ENCODE data around the gene AGAP1.

AGAP1 gene

DNA sequence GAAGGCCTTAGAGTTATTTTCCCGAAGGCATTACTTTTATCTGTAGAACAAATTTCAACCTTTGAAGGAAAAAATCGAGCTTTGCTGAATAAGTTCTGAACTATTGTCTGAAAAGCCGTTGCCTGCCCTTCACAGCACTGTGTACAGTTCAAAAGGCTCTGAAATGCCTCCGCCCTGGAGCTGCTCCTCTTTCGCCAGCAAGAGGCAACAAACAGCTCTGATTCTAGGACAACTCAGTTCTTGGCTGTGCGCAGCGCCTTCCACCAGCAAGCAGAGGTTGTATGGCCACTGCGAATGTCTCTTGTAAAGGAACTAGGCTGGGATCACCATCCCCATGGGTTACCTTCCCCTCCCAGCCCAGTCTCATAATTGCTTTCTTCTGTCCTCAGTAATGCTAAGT, 365.8 kb downstream of the AGAP1 start:
- Histone ChIP-seq H3K36me3 (ENCODE audit: low read depth) (no peaks in the 10 kb centered on the region), H3K27ac (ENCODE audit: poor library complexity, severe bottlenecking) (no peak overlapping the region), H3K4me3 (ENCODE audit: severe bottlenecking) (no peak overlapping the region), H3K4me1 (ENCODE audit: insufficient read depth, poor library complexity, severe bottlenecking) (no peaks in the 10 kb centered on the region), H3K27me3 (ENCODE audit: insufficient read depth, poor library complexity, severe bottlenecking) (no peaks in the 10 kb centered on the region), H3K9me3 (ENCODE audit: severe bottlenecking) (no peaks in the 10 kb centered on the region)
- TF ChIP-seq CTCF (IDR thresholded peaks at IDR 0.05; ENCODE audit: poor library complexity, severe bottlenecking), result no peak
- DNase-seq (ENCODE audit: low spot score) (no peak), ATAC-seq (ENCODE audit: low read depth) (no peak)

DNA sequence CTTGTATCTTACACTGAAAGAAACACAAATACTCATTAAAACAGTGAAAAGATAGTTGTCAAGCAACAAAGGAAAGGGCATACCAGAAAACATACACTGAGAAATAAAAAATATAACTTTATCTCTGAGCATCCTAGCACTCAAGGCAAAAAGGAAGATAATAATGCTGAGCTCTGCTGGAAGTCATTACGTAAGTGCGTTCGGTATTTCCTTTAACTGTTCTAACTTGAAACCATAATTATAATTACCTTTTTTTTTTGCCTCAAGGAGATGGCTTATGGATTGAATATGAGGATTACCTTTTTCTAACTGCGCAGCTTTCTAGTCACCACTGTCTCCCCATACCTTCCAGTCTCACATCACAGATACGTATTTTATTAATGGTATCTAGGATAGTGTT, 366.3 kb downstream of the AGAP1 start:
- no peaks in the 10 kb centered on the region for H3K27me3 ChIP-seq (ENCODE audit: insufficient read depth, poor library complexity, severe bottlenecking)
- no peak for ATAC-seq (ENCODE audit: low read depth)

GRCh38 chr2:235860871-235861270, 367.0 kb downstream of the AGAP1 start:
- Histone ChIP-seq H3K27me3 (ENCODE audit: insufficient read depth, poor library complexity, severe bottlenecking) (no peaks in the 10 kb centered on the region), H3K4me3 (ENCODE audit: severe bottlenecking) (no peak overlapping the region), H3K36me3 (ENCODE audit: low read depth) (no peaks in the 10 kb centered on the region), H3K4me1 (ENCODE audit: insufficient read depth, poor library complexity, severe bottlenecking) (no peaks in the 10 kb centered on the region), H3K9me3 (ENCODE audit: severe bottlenecking) (no peaks in the 10 kb centered on the region), H3K27ac (ENCODE audit: poor library complexity, severe bottlenecking) (no peak overlapping the region)
- ATAC-seq (ENCODE audit: low read depth), result no peak
- no peak for TF ChIP-seq CTCF (IDR thresholded peaks at IDR 0.05; ENCODE audit: poor library complexity, severe bottlenecking)
- no peak for DNase-seq (ENCODE audit: low spot score)

More for the DNA sequence above, 366.3 kb downstream of the AGAP1 start:
- H3K4me3 ChIP-seq (ENCODE audit: severe bottlenecking), result no peak overlapping the region
- no peak for TF ChIP-seq CTCF (IDR thresholded peaks at IDR 0.05; ENCODE audit: poor library complexity, severe bottlenecking)
- H3K9me3 ChIP-seq (ENCODE audit: severe bottlenecking), result no peaks in the 10 kb centered on the region
- H3K36me3 ChIP-seq (ENCODE audit: low read depth), result no peaks in the 10 kb centered on the region
- H3K27ac ChIP-seq (ENCODE audit: poor library complexity, severe bottlenecking), result no peak overlapping the region
- H3K4me1 ChIP-seq (ENCODE audit: insufficient read depth, poor library complexity, severe bottlenecking), result no peaks in the 10 kb centered on the region
- no peak for DNase-seq (ENCODE audit: low spot score)

GRCh38 chr2:235861383-235861782, 367.5 kb downstream of the AGAP1 start:
- DNase-seq (ENCODE audit: low spot score), result no peak
- no peak for TF ChIP-seq CTCF (IDR thresholded peaks at IDR 0.05; ENCODE audit: poor library complexity, severe bottlenecking)
- H3K27me3 ChIP-seq (ENCODE audit: insufficient read depth, poor library complexity, severe bottlenecking), result no peaks in the 10 kb centered on the region
- no peaks in the 10 kb centered on the region for H3K4me1 ChIP-seq (ENCODE audit: insufficient read depth, poor library complexity, severe bottlenecking)
- H3K4me3 ChIP-seq (ENCODE audit: severe bottlenecking), result no peak overlapping the region
- no peak for ATAC-seq (ENCODE audit: low read depth)
- no peaks in the 10 kb centered on the region for H3K36me3 ChIP-seq (ENCODE audit: low read depth)
- no peaks in the 10 kb centered on the region for H3K9me3 ChIP-seq (ENCODE audit: severe bottlenecking)
- no peak overlapping the region for H3K27ac ChIP-seq (ENCODE audit: poor library complexity, severe bottlenecking)

DNA sequence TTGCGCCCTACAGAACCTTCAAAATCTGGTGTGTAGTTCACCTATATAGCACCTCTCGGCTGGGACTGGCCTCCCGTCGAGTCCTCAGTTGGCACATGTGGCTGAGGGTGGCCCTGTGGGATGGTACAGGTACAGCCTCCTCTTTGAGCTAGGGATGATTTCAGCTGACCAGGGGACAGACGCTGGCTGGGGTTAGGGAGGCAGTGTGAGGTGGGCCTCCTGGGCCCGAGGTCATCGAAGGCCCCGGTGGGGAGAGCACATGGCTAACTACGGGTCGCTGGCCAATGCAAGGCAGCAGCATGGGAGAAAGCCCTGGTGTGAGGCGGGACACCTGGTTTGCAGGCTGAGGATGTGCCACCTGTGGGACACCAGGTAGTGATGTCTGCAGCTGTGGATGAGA, 369.6 kb downstream of the AGAP1 start:
- Histone ChIP-seq H3K4me1 (ENCODE audit: insufficient read depth, poor library complexity, severe bottlenecking) (no peaks in the 10 kb centered on the region), H3K4me3 (ENCODE audit: severe bottlenecking) (no peak overlapping the region), H3K9me3 (ENCODE audit: severe bottlenecking) (no peaks in the 10 kb centered on the region), H3K36me3 (ENCODE audit: low read depth) (no peaks in the 10 kb centered on the region), H3K27me3 (ENCODE audit: insufficient read depth, poor library complexity, severe bottlenecking) (no peaks in the 10 kb centered on the region), H3K27ac (ENCODE audit: poor library complexity, severe bottlenecking) (no peak overlapping the region)
- ATAC-seq (ENCODE audit: low read depth) (no peak), DNase-seq (ENCODE audit: low spot score) (no peak)
- TF ChIP-seq CTCF (IDR thresholded peaks at IDR 0.05; ENCODE audit: poor library complexity, severe bottlenecking), result no peak

Measured in RWPE2 (cell line).